GM23338 (cell line): ENCODE results near the gene IL13. TPM values are rescaled to one million over a fixed set of nuclear protein-coding genes. Genes with fewer than 3 reads are reported as not detected.

Experiments
- ATAC-seq: fragments of 200-7000 bp; cut with Tn5 transposase; 3 replicates; pipeline ENCODE4 v1.9.1; 2020
- DNase-seq: peaks from one replicate; pipeline ENCODE4 v3.0.0-alpha.2; 2015; ENCODE audit warnings: low spot score
- H2AFZ ChIP-seq: fragments of 200-600 bp; sonication (generic); 2 replicates; pipeline ENCODE4 v1.8.0; 2016; ENCODE audit warnings: antibody characterized with exemption, mild to moderate bottlenecking, moderate library complexity
- H3F3A ChIP-seq: fragments of 200-600 bp; sonication (generic); replicated peaks from 2 replicates; pipeline ENCODE4 v1.8.0; 2017; ENCODE audit warnings: antibody characterized with exemption, mixed run types, low read depth
- H3K27ac ChIP-seq: fragments of 200-600 bp; sonication (generic); 2 replicates; pipeline ENCODE4 v1.6.1; 2016; ENCODE audit warnings: low read depth
- H3K27me3 ChIP-seq: fragments of 200-600 bp; sonication (generic); 2 replicates; pipeline ENCODE4 v1.8.0; 2016; ENCODE audit warnings: mild to moderate bottlenecking, mixed run types, moderate library complexity; ENCODE audit not compliant: insufficient read depth
- H3K36me3 ChIP-seq: fragments of 200-600 bp; sonication (generic); 2 replicates; pipeline ENCODE4 v1.8.0; 2016; ENCODE audit warnings: mild to moderate bottlenecking; ENCODE audit not compliant: insufficient read depth
- H3K4me1 ChIP-seq: fragments of 200-600 bp; sonication (generic); 2 replicates; pipeline ENCODE4 v1.8.0; 2016; ENCODE audit warnings: mild to moderate bottlenecking, moderate library complexity; ENCODE audit not compliant: insufficient read depth
- H3K4me2 ChIP-seq: fragments of 200-600 bp; sonication (generic); 2 replicates; pipeline ENCODE4 v1.7.1; 2017; ENCODE audit warnings: mixed run types
- H3K4me3 ChIP-seq: fragments of 200-600 bp; sonication (generic); 2 replicates; pipeline ENCODE4 v1.6.1; 2016; ENCODE audit warnings: mixed run types
- H3K79me2 ChIP-seq: fragments of 200-600 bp; sonication (generic); replicated peaks from 2 replicates; pipeline ENCODE4 v1.8.0; 2017; ENCODE audit warnings: mild to moderate bottlenecking; ENCODE audit not compliant: insufficient read depth
- H3K9me2 ChIP-seq: fragments of 200-600 bp; sonication (generic); 2 replicates; pipeline ENCODE4 v1.8.0; 2017; ENCODE audit not compliant: insufficient read depth
- H4K20me1 ChIP-seq: fragments of 200-600 bp; sonication (generic); replicated peaks from 2 replicates; pipeline ENCODE4 v1.8.0; 2017; ENCODE audit warnings: mild to moderate bottlenecking; ENCODE audit not compliant: insufficient read depth
- H3K27ac Mint-ChIP-seq: 2 replicates; pipeline ENCODE4 v1.8.0; 2020; ENCODE audit warnings: inconsistent platforms, mild to moderate bottlenecking, moderate library complexity, mixed read lengths
- H3K27me3 Mint-ChIP-seq: 3 replicates; pipeline ENCODE4 v1.8.0; 2022; ENCODE audit warnings: low read depth, mild to moderate bottlenecking, moderate library complexity, mixed read lengths, inconsistent platforms; ENCODE audit not compliant: insufficient read depth, poor library complexity
- H3K36me3 Mint-ChIP-seq: 3 replicates; pipeline ENCODE4 v1.8.0; 2021; ENCODE audit warnings: low read depth, mild to moderate bottlenecking, inconsistent platforms, moderate library complexity, mixed read lengths
- H3K4me1 Mint-ChIP-seq: 3 replicates; pipeline ENCODE4 v1.8.0; 2020; ENCODE audit warnings: mild to moderate bottlenecking, inconsistent platforms, mixed read lengths
- H3K4me3 Mint-ChIP-seq: 3 replicates; pipeline ENCODE4 v1.8.0; 2021; ENCODE audit warnings: moderate library complexity, mild to moderate bottlenecking, inconsistent platforms, mixed read lengths
- H3K9me3 Mint-ChIP-seq: 3 replicates; pipeline ENCODE4 v1.8.0; 2020; ENCODE audit warnings: moderate library complexity, mild to moderate bottlenecking, inconsistent platforms, mixed read lengths
- CREB1 ChIP-seq: fragments of 250-450 bp; sonication (Bioruptor Pico); IDR thresholded peaks from 2 replicates; pipeline ENCODE4 v1.5.0; 2020; ENCODE audit warnings: low read depth, mild to moderate bottlenecking, moderate library complexity
- CTCF ChIP-seq, 2 experiments: fragments of 200-600 bp in 1 of 2; sonication (generic) in 1 of 2; conservative IDR thresholded peaks; 2 replicates each; pipeline versions ENCODE4 v1.5.1 to v1.6.1; 2016 to 2017; ENCODE audit warnings: antibody characterized with exemption in 2 of 2, low read depth in 2 of 2, mild to moderate bottlenecking in 2 of 2, moderate library complexity in 1 of 2
- NANOG ChIP-seq: IDR thresholded peaks from 2 replicates; pipeline ENCODE4 v1.6.1; 2016; ENCODE audit warnings: antibody characterized with exemption, borderline replicate concordance
- POLR2AphosphoS5 ChIP-seq: IDR thresholded peaks from 2 replicates; pipeline ENCODE4 v1.6.1; 2016; ENCODE audit warnings: antibody characterized with exemption, low read depth
- ZNF331 ChIP-seq: fragments of 250-450 bp; sonication (Bioruptor Pico); IDR thresholded peaks from 2 replicates; pipeline ENCODE4 v1.5.0; 2020; ENCODE audit warnings: low read depth, mild to moderate bottlenecking, moderate library complexity
- polyA plus RNA-seq: library from polyadenylated mRNA; unstranded; fragments of >200 nt; fragmentation: Nextera tagmentation; extraction: Ambion mirVana; gene quantifications from 2 replicates; pipeline ENCODE4 v1.2.1, GENCODE V29; 2016
- total RNA-seq: library from RNA; depleted of rRNA; stranded (reverse); fragments of >200 nt; shearing (Covaris generic); gene quantifications from 2 replicates; pipeline ENCODE4 v1.2.3, GENCODE V29; 2014
- TF ChIP-seq, protein P1 (sequence below): IDR thresholded peaks from one replicate; pipeline ENCODE4 v1.6.1; 2018; ENCODE audit warnings: antibody characterized with exemption; ENCODE audit not compliant: unreplicated experiment

The IL13 gene
- total and polyA plus RNA-seq, 2 experiments from 2014 or later, result not detected

- Mint-ChIP-seq H3K4me3 (no peak overlapping the region), H3K4me1 (peaks cover 11% of the 10 kb centered on the region), H3K9me3 (no peaks in the 10 kb centered on the region; the same call in 1 of the 3 replicates), H3K27me3 (peaks cover 35% of the 10 kb centered on the region), H3K36me3 (peaks cover under 1% of the 10 kb centered on the region; the same call in 1 of the 3 replicates), H3K27ac (no peak overlapping the region)
- Histone ChIP-seq H3K4me2 (no peak overlapping the region), H3K4me1 (no peaks in the 10 kb centered on the region; the same call in 1 of the 2 replicates), H3K4me3 (no peak overlapping the region), H3K9me2 (no peaks in the 10 kb centered on the region), H3K27ac (no peak overlapping the region), H3K36me3 (no peaks in the 10 kb centered on the region), H3K79me2 (no peaks in the 10 kb centered on the region), H2AFZ (no peak overlapping the region), H3K27me3 (peaks cover 31% of the 10 kb centered on the region), H3F3A (0 out of 2 replicates have a peak, but pooled peaks cover 4% of the 10 kb centered on the region), H4K20me1 (no peaks in the 10 kb centered on the region)
- TF ChIP-seq NANOG, result no peak
- TF ChIP-seq CTCF (conservative IDR thresholded peaks at IDR 0.05; ENCODE audit: low read depth in 2 of 2), result no peak
- TF ChIP-seq ZNF331, result no peak
- TF ChIP-seq, protein P1, sequence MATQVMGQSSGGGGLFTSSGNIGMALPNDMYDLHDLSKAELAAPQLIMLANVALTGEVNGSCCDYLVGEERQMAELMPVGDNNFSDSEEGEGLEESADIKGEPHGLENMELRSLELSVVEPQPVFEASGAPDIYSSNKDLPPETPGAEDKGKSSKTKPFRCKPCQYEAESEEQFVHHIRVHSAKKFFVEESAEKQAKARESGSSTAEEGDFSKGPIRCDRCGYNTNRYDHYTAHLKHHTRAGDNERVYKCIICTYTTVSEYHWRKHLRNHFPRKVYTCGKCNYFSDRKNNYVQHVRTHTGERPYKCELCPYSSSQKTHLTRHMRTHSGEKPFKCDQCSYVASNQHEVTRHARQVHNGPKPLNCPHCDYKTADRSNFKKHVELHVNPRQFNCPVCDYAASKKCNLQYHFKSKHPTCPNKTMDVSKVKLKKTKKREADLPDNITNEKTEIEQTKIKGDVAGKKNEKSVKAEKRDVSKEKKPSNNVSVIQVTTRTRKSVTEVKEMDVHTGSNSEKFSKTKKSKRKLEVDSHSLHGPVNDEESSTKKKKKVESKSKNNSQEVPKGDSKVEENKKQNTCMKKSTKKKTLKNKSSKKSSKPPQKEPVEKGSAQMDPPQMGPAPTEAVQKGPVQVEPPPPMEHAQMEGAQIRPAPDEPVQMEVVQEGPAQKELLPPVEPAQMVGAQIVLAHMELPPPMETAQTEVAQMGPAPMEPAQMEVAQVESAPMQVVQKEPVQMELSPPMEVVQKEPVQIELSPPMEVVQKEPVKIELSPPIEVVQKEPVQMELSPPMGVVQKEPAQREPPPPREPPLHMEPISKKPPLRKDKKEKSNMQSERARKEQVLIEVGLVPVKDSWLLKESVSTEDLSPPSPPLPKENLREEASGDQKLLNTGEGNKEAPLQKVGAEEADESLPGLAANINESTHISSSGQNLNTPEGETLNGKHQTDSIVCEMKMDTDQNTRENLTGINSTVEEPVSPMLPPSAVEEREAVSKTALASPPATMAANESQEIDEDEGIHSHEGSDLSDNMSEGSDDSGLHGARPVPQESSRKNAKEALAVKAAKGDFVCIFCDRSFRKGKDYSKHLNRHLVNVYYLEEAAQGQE, result no peak
- no peak for TF ChIP-seq CREB1 (CRISPR knock-in tag)
- no peak for TF ChIP-seq POLR2AphosphoS5
- DNase-seq, result no peak
- no peak for ATAC-seq
These were observed 1.9 kb downstream of the IL13 start for GRCh38 chr5:132659598-132660493.

- Mint-ChIP-seq H3K9me3 (no peaks in the 10 kb centered on the region; the same call in 2 of the 3 replicates), H3K4me3 (no peak overlapping the region), H3K4me1 (peaks cover 14% of the 10 kb centered on the region), H3K27ac (no peak overlapping the region), H3K27me3 (peaks cover 32% of the 10 kb centered on the region), H3K36me3 (no peaks in the 10 kb centered on the region)
- ATAC-seq, result no peak
- Histone ChIP-seq H3K27ac (no peak overlapping the region), H3K79me2 (no peaks in the 10 kb centered on the region), H3K4me3 (no peak overlapping the region), H3K27me3 (peaks cover 15% of the 10 kb centered on the region), H3K36me3 (no peaks in the 10 kb centered on the region), H3K4me1 (no peaks in the 10 kb centered on the region), H3K4me2 (no peak overlapping the region), H4K20me1 (no peaks in the 10 kb centered on the region), H3F3A (0 out of 2 replicates have a peak, but pooled peaks cover 4% of the 10 kb centered on the region), H2AFZ (no peak overlapping the region), H3K9me2 (no peaks in the 10 kb centered on the region)
- DNase-seq, result no peak
- TF ChIP-seq ZNF331 (no peak), CTCF (conservative IDR thresholded peaks at IDR 0.05; ENCODE audit: low read depth in 2 of 2) (0 out of 4 replicates have a peak, but pooled peaks of 1 of the 2 experiments have one; percentile 15)
These were observed 3.4 kb downstream of the IL13 start for GRCh38 chr5:132661231-132662003.
